HCT116 (cell line): ENCODE measurements around the gene ZNF618. TPM values are rescaled to one million over a fixed set of nuclear protein-coding genes. Genes with fewer than 3 reads are reported as not detected.

ENCODE experiments used
- ATAC-seq: fragments of 200-7000 bp; cut with Tn5 transposase; 2 replicates; pipeline ENCODE4 v1.9.1; 2020; ENCODE audit warnings: mild to moderate bottlenecking, moderate library complexity
- BruUV-seq: library from RNA; stranded (reverse); fragments of 400-500 nt; replicated peaks from 2 replicates; lab custom pipeline; 2021; lab: Mats Ljungman, UMichigan
- CTCF ChIA-PET: fragments of 300-600 bp; sonication (Branson Sonifier 250); formaldehyde crosslinking; loops from one replicate; lab custom pipeline; 2021; ENCODE audit warnings: antibody characterized with exemption; lab: Charles Lee
- POLR2A ChIA-PET: fragments of 300-600, 350-600 bp; sonication (Branson Sonifier 250); formaldehyde crosslinking; loops from one replicate; lab custom pipeline; 2021; ENCODE audit warnings: antibody characterized with exemption; lab: Charles Lee
- RAD21 ChIA-PET, 2 experiments: fragments of 300-600 bp; sonication (Branson Sonifier 250); formaldehyde crosslinking; loops; one replicate each; lab custom pipeline; 2023; ENCODE audit warnings: low total read pairs in 2 of 2; ENCODE audit not compliant: uncharacterized antibody in 2 of 2, unreplicated experiment in 2 of 2, low non-redundant PET in 1 of 2; lab: Charles Lee
- DNase-seq: peaks from one replicate; pipeline ENCODE4 v3.0.0-alpha.2; 2010; ENCODE audit warnings: low read depth, low spot score
- H2AFZ ChIP-seq: fragments of 200-600 bp; shearing (Covaris generic), sonication (generic); 2 replicates; pipeline ENCODE4 v1.6.1; 2017; ENCODE audit warnings: low read depth, mixed run types, mixed read lengths, antibody characterized with exemption, low read length; ENCODE audit not compliant: poor library complexity, severe bottlenecking
- H3K27ac ChIP-seq: 2 replicates; pipeline ENCODE4 v1.5.1; 2012; ENCODE audit warnings: low read depth, low read length
- H3K27me3 ChIP-seq: fragments of 200-600 bp; sonication (generic); 2 replicates; pipeline ENCODE4 v1.6.1; 2016; ENCODE audit warnings: mixed run types, low read length, mixed read lengths; ENCODE audit not compliant: insufficient read depth
- H3K36me3 ChIP-seq, 2 experiments: fragments of 200-500 bp in 1 of 2; fragments of 200-600 bp in 1 of 2; sonication (Bioruptor generic) in 1 of 2; sonication (generic) in 1 of 2; 2 replicates each; pipeline versions ENCODE4 v1.5.1 to v1.6.1; 2014 to 2016; ENCODE audit warnings: low read length in 2 of 2, inconsistent platforms in 1 of 2, mixed read lengths in 1 of 2, mixed run types in 1 of 2; ENCODE audit not compliant: insufficient read depth in 2 of 2, control insufficient read depth in 1 of 2
- H3K4me1 ChIP-seq, 2 experiments: fragments of 200-600 bp in 1 of 2; sonication (generic) in 1 of 2; 2 replicates each; pipeline versions ENCODE4 v1.5.1 to v1.6.1; 2012 to 2017; ENCODE audit warnings: low read length in 2 of 2, inconsistent platforms in 1 of 2, mild to moderate bottlenecking in 1 of 2, mixed read lengths in 1 of 2, mixed run types in 1 of 2, moderate library complexity in 1 of 2; ENCODE audit not compliant: insufficient read depth in 2 of 2, control insufficient read depth in 1 of 2
- H3K4me2 ChIP-seq: fragments of 200-600 bp; sonication (generic); 2 replicates; pipeline ENCODE4 v1.6.1; 2017; ENCODE audit warnings: mixed run types, low read length, mixed read lengths
- H3K4me3 ChIP-seq, 2 experiments: fragments of 200-600 bp in 1 of 2; sonication (generic) in 1 of 2; replicated peaks in 1 of 2; 2 replicates each; pipeline ENCODE4 v1.5.1; 2011 to 2016; ENCODE audit warnings: low read length in 2 of 2, control low read depth in 1 of 2, low read depth in 1 of 2, mild to moderate bottlenecking in 1 of 2, mixed read lengths in 1 of 2, mixed run types in 1 of 2
- H3K79me2 ChIP-seq: fragments of 200-600 bp; sonication (generic); 2 replicates; pipeline ENCODE4 v1.6.1; 2017; ENCODE audit warnings: mild to moderate bottlenecking, mixed run types, low read length, moderate library complexity, mixed read lengths; ENCODE audit not compliant: insufficient read depth
- H3K9ac ChIP-seq: fragments of 200-600 bp; sonication (generic); 2 replicates; pipeline ENCODE4 v1.6.1; 2016; ENCODE audit warnings: low read length, mixed read lengths
- H3K9me2 ChIP-seq: fragments of 200-600 bp; sonication (generic), shearing (Covaris generic); 2 replicates; pipeline ENCODE4 v1.6.1; 2017; ENCODE audit warnings: mixed run types, mild to moderate bottlenecking, moderate library complexity; ENCODE audit not compliant: insufficient read depth
- H3K9me3 ChIP-seq, 2 experiments: fragments of 200-500 bp in 1 of 2; fragments of 200-600 bp in 1 of 2; sonication (Bioruptor generic) in 1 of 2; sonication (generic) in 1 of 2; 2 replicates each; pipeline ENCODE4 v1.6.1; 2014 to 2017; ENCODE audit warnings: low read length in 2 of 2, mixed read lengths in 2 of 2, inconsistent platforms in 1 of 2, low read depth in 1 of 2, mild to moderate bottlenecking in 1 of 2, mixed run types in 1 of 2, moderate library complexity in 1 of 2; ENCODE audit not compliant: control insufficient read depth in 1 of 2, insufficient read depth in 1 of 2
- H4K20me1 ChIP-seq: fragments of 200-600 bp; sonication (generic), shearing (Covaris generic); 2 replicates; pipeline ENCODE4 v1.6.1; 2017; ENCODE audit warnings: mixed run types, mild to moderate bottlenecking, moderate library complexity; ENCODE audit not compliant: insufficient read depth
- ATF3 ChIP-seq: IDR thresholded peaks from 2 replicates; pipeline ENCODE4 v1.6.1; 2012
- EGR1 ChIP-seq: IDR thresholded peaks from 2 replicates; pipeline ENCODE4 v1.6.1; 2012; ENCODE audit warnings: low read depth
- EZH2 ChIP-seq: fragments of 200-600 bp; sonication (generic); IDR thresholded peaks from 2 replicates; pipeline ENCODE4 v1.6.1; 2017; ENCODE audit warnings: antibody characterized with exemption, mixed run types
- FOSL1 ChIP-seq: IDR thresholded peaks from 2 replicates; pipeline ENCODE4 v1.6.1; 2012; ENCODE audit warnings: low read depth
- JUND ChIP-seq: IDR thresholded peaks from 2 replicates; pipeline ENCODE4 v1.6.1; 2012
- MAX ChIP-seq: IDR thresholded peaks from 2 replicates; pipeline ENCODE4 v1.6.1; 2012
- POLR2A ChIP-seq: IDR thresholded peaks from 2 replicates; pipeline ENCODE4 v1.7.0; 2011; ENCODE audit warnings: borderline replicate concordance; ENCODE audit not compliant: insufficient read depth, insufficient read length; ENCODE audit errors: extremely low read depth
- POLR2AphosphoS5 ChIP-seq: IDR thresholded peaks from 2 replicates; pipeline ENCODE4 v1.6.1; 2011; ENCODE audit warnings: mild to moderate bottlenecking, low read depth, low read length, moderate library complexity
- REST ChIP-seq: IDR thresholded peaks from 2 replicates; pipeline ENCODE4 v1.6.1; 2012; ENCODE audit warnings: low read depth
- SIN3A ChIP-seq: IDR thresholded peaks from 2 replicates; pipeline ENCODE4 v1.6.1; 2012; ENCODE audit warnings: low read depth
- SP1 ChIP-seq: IDR thresholded peaks from 2 replicates; pipeline ENCODE4 v1.6.1; 2012; ENCODE audit warnings: low read depth
- SRF ChIP-seq: IDR thresholded peaks from 2 replicates; pipeline ENCODE4 v1.6.1; 2012; ENCODE audit warnings: low read depth
- TCF7L2 ChIP-seq: IDR thresholded peaks from 2 replicates; pipeline ENCODE4 v1.7.0; 2011; ENCODE audit warnings: borderline replicate concordance, inconsistent platforms; ENCODE audit not compliant: insufficient read depth, insufficient read length; ENCODE audit errors: extremely low read depth
- YY1 ChIP-seq: IDR thresholded peaks from 2 replicates; pipeline ENCODE4 v1.6.1; 2011; ENCODE audit warnings: low read length, low read depth, moderate library complexity, mild to moderate bottlenecking; ENCODE audit not compliant: insufficient replicate concordance; ENCODE audit errors: extremely low read depth
- ZNF274 ChIP-seq: fragments of 200-500 bp; sonication (Bioruptor generic); IDR thresholded peaks from 2 replicates; pipeline ENCODE4 v1.6.1; 2014; ENCODE audit warnings: mild to moderate bottlenecking, low read depth, low read length, inconsistent platforms
- intact Hi-C: fragments of 100-400 bp; cut with micrococcal nuclease; formaldehyde crosslinking; loops from 2 replicates; pipeline ENCODE4 v1.10.0; 2022
- total RNA-seq: library from RNA; stranded (reverse); gene quantifications from one replicate; pipeline ENCODE4 v1.2.1, GENCODE V29; 2021; ENCODE audit not compliant: unreplicated experiment

ZNF618 gene
- total RNA-seq, 1 experiment from 2014 or later: 13.5 TPM

- peaks cover 6% of the 10 kb centered on the region; the same call in 1 of the 2 replicates for H3K79me2 ChIP-seq
- POLR2A ChIA-PET: no interaction called here
Observed at GRCh38 chr9:113892861-113893491, 16.9 kb downstream of the ZNF618 start.

More at GRCh38 chr9:113892861-113893491, 16.9 kb downstream of the ZNF618 start:
- H3K9me2 ChIP-seq: no peaks in the 10 kb centered on the region
- H3K27me3 ChIP-seq: no peaks in the 10 kb centered on the region
- no peak overlapping the region for H3K4me2 ChIP-seq
- H4K20me1 ChIP-seq: no peaks in the 10 kb centered on the region
- H3K4me1 ChIP-seq: no peaks in the 10 kb centered on the region
- H3K36me3 ChIP-seq: no peaks in the 10 kb centered on the region; a peak in 1 of 4 replicates
- DNase-seq (no peak), ATAC-seq (no peak)
- ChIA-PET CTCF (no interaction called here), RAD21 (no interaction called here)
- BruUV-seq: no TSS peak
- no peak overlapping the region for H3K9ac ChIP-seq
- no peak overlapping the region for H2AFZ ChIP-seq
- H3K4me3 ChIP-seq: no peak overlapping the region
- TF ChIP-seq EZH2: no peak
- TF ChIP-seq EGR1: no peak
- TF ChIP-seq MAX: no peak
- TF ChIP-seq YY1: no peak
- TF ChIP-seq SIN3A: no peak
- TF ChIP-seq FOSL1: no peak
- no peak for TF ChIP-seq REST
- TF ChIP-seq POLR2A: no peak
- TF ChIP-seq POLR2AphosphoS5: no peak
- TF ChIP-seq SRF: no peak
- no peak for TF ChIP-seq TCF7L2
- TF ChIP-seq ZNF274: no peak
- no peak for TF ChIP-seq JUND
- no peak for TF ChIP-seq SP1
- TF ChIP-seq ATF3: no peak
- H3K27ac ChIP-seq: no peak overlapping the region
- no peaks in the 10 kb centered on the region; a peak in 1 of 4 replicates for H3K9me3 ChIP-seq
- intact Hi-C loops: loop anchor here (10.0 kb wide), 1 partner anchor 58 kb away; no protein-coding TSS in a partner anchor
